Transverse colon (tissue), 3 donors: ENCODE results near the gene SPDYE3.

Experiments used
- CTCF ChIP-seq, 5 experiments: fragments of 200-600 bp in 3 of 5; fragments of 450-650 bp in 2 of 5; sonication (generic) in 3 of 5; IDR thresholded peaks; 1 replicate in 2 of 5; 2 replicates in 3 of 5; pipeline ENCODE4 v1.5.1; 2016 to 2017; ENCODE audit warnings: antibody characterized with exemption in 5 of 5, inconsistent platforms in 3 of 5, mild to moderate bottlenecking in 2 of 5, moderate library complexity in 1 of 5
- POLR2A ChIP-seq: fragments of 450-650 bp; IDR thresholded peaks from one replicate; pipeline ENCODE4 v1.6.1; 2016; ENCODE audit warnings: antibody characterized with exemption, mild to moderate bottlenecking, moderate library complexity

DNA sequence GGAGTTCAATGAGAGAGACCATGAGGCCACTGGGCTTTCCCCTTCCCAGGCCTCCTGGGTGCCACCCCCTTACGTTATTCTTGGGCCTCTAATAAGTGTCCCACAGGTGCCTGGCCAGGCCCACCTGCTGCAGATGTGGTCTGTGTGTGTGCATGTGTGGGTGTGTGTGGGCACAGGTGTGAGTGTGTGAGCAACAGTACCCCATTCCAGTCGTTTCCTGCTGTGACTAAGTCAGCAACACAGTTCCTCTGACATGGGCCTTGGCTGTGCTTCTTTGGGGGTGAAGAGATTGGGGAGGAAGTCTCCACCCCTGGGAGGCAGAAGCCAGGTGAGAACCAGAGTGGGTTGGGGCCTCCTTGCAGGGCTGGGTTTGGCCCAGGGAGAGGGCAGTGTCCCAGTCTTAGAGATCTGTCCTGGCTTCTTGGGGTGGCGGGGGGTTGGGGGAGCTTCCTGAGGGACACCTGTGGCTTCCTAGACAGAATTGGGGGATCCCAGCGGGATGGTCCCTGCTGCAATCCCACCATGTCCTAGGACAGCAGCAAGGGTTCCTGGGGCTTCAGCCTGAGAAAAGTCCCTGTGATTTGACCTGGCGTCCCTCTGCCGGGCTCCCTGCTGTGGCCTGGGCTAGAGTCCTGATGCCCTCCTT lies 46.3 kb downstream of the SPDYE3 start:
- no peak for TF ChIP-seq POLR2A
- no peak for TF ChIP-seq CTCF (IDR thresholded peaks at IDR 0.05)
